Heart left ventricle (tissue), 16 donors: Measurements from ENCODE around the gene DDX10. TPM values are rescaled to one million over a fixed set of nuclear protein-coding genes. Genes with fewer than 3 reads are reported as not detected.
A peak's percentile ranks its signal among the peaks of the same experiment; 100 is the strongest.

ENCODE experiments used
- ATAC-seq, 4 donors: fragments of 200-7000 bp; cut with Tn5 transposase; one replicate each; pipeline ENCODE4 v1.9.1; 2020 to 2022; ENCODE audit warnings: moderate library complexity in 4 of 4, mild to moderate bottlenecking in 3 of 4, moderate number of reproducible peaks in 1 of 4
- DNase-seq, 5 donors: peaks; one replicate each; pipeline ENCODE4 v3.0.0-alpha.2; 2020
- H3K27ac ChIP-seq, 12 donors: fragments of 200-600 bp; sonication (generic) in 4 of 12; one replicate each; pipeline versions ENCODE4 v1.5.0 to v1.8.0; 2016 to 2022; ENCODE audit warnings: mild to moderate bottlenecking in 2 of 12
- H3K27me3 ChIP-seq, 9 donors: fragments of 200-600 bp; sonication (generic) in 2 of 9; one replicate each; pipeline versions ENCODE4 v1.5.1 to v1.8.0; 2016 to 2022; ENCODE audit warnings: mild to moderate bottlenecking in 3 of 9
- H3K36me3 ChIP-seq, 9 donors: fragments of 200-600 bp; sonication (generic) in 2 of 9; one replicate each; pipeline versions ENCODE4 v1.5.0 to v1.8.0; 2018 to 2022; ENCODE audit warnings: mild to moderate bottlenecking in 2 of 9
- H3K4me1 ChIP-seq, 12 donors: fragments of 200-600 bp; sonication (generic) in 4 of 12; one replicate each; pipeline versions ENCODE4 v1.5.0 to v1.8.0; 2016 to 2022; ENCODE audit warnings: mild to moderate bottlenecking in 3 of 12
- H3K4me3 ChIP-seq, 12 donors: fragments of 200-600 bp; sonication (generic) in 4 of 12; one replicate each; pipeline versions ENCODE4 v1.5.0 to v1.8.0; 2017 to 2022; ENCODE audit warnings: mild to moderate bottlenecking in 9 of 12, moderate library complexity in 4 of 12
- H3K9me3 ChIP-seq, 12 donors: fragments of 200-600 bp; sonication (generic) in 4 of 12; one replicate each; pipeline versions ENCODE4 v1.5.0 to v1.8.0; 2016 to 2022; ENCODE audit warnings: mild to moderate bottlenecking in 1 of 12
- CTCF ChIP-seq, 12 donors: fragments of 200-600 bp; sonication (generic) in 4 of 12; IDR thresholded peaks; one replicate each; pipeline versions ENCODE4 v1.5.0 to v1.8.0; 2018 to 2022; ENCODE audit warnings: antibody characterized with exemption in 12 of 12, mild to moderate bottlenecking in 5 of 12
- POLR2A ChIP-seq, 2 donors: fragments of 450-650 bp; IDR thresholded peaks; one replicate each; pipeline ENCODE4 v1.6.1; 2017; ENCODE audit warnings: antibody characterized with exemption in 2 of 2, mild to moderate bottlenecking in 2 of 2, moderate library complexity in 2 of 2
- WGBS, 4 donors: extraction: QIAGEN DNeasy Blood & Tissue Kit in 2 of 4; methylation state at CpG; one replicate each; pipeline versions ENCODE4 v1.1.5 to v1.1.7; 2013 to 2018; 5-methylcytosine and 5-hydroxymethylcytosine counted together
- intact Hi-C, 10 donors: fragments of 100-400 bp; cut with DNase I; formaldehyde crosslinking; loops; one replicate each; pipeline versions ENCODE4 v1.11.1 to v1.14.2; 2022
- polyA plus RNA-seq, 2 donors: library from polyadenylated mRNA; stranded (reverse); fragments of 200-250 nt; gene quantifications; one replicate each; pipeline ENCODE4 v1.2.3, GENCODE V29; 2013
- total RNA-seq, 9 donors: library from RNA; depleted of rRNA in 2 of 9; stranded (reverse); fragments of >200 nt in 2 of 9; fragmentation: NEBNext Ultra II Directional in 3 of 9; extraction: Animal tissue kit (Norgen Biotek cat#: 25700) in 3 of 9; gene quantifications; one replicate each; pipeline versions ENCODE4 v1.1.0 to v1.2.4, GENCODE V29; 2016 to 2023
- donor health status: ischemic (EF 13 %, LVEDD 7.1; RV severe dilation, severe dysfunction).
- donor health status: healthy with polysubstance abuse.
- donor health status: DM: no; HTN: yes; CAD: no.
- donor health status: DM: no; HTN: no; CAD: no.
- donor health status: ischemic (EF 25% LVEDD 6.9; RV normal size, moderate dysfunction).
- donor health status: ischemic (EF 25% LVEDD 5.7; RV mildly dilated, moderate dysfunction).
- donor health status: healthy.
- donor health status: DM: yes; HTN: yes; CAD: no.
- donor health status: ischemic (EF 35%, LVEDD 5.7; RV mildly dilated, moderate dysfunction).
- donor health status: nonischemic (EF 11% LVEDD 7.7; RV severe dilation, severe dysfunction).
- donor health status: DM: yes; HTN: yes; CAD: no.
- donor health status: PGD.
- donor health status: ischemic (EF 29% LVEDD 5.4; RV normal size, mild dysfunction).
- donor health status: nonischemic (EF 23%, LVEDD 6.1; RV moderate dilation, normal function).

Gene DDX10
- total and polyA plus RNA-seq, 11 donors = 8.3 to 17.2 (median 12.1) TPM

GRCh38 chr11:108853151-108853550, 188.3 kb downstream of the DDX10 start:
- Histone ChIP-seq H3K4me3 (peak overlapping the region in 1 of 12 donors; percentile 41), H3K4me1 (peaks cover 0 to 41% (median 27%) of the 10 kb centered on the region in 12 donors), H3K36me3 (no peaks in the 10 kb centered on the region), H3K27ac (peak overlapping the region in 6 of 12 donors; percentile 66 to 82 (median 72)), H3K9me3 (no peaks in the 10 kb centered on the region), H3K27me3 (no peaks in the 10 kb centered on the region)
- WGBS, 4 donors = 78 to 84% (median 83%) methylated on average over 4 of the region's 4 CpGs
- intact Hi-C loops = no loop called here
- DNase-seq (no peak), ATAC-seq (no peak)
- TF ChIP-seq POLR2A (IDR thresholded peaks at IDR 0.05) = no peak
- no peak for TF ChIP-seq CTCF (IDR thresholded peaks at IDR 0.05)

- no peaks in the 10 kb centered on the region for H3K27me3 ChIP-seq
- peak in 3 of 4 donors; percentile 48 to 62 (median 49) for ATAC-seq
- no peaks in the 10 kb centered on the region for H3K9me3 ChIP-seq
- H3K36me3 ChIP-seq = no peaks in the 10 kb centered on the region
- 0 to 8% (median 7%) methylated on average over 1 of the region's 1 CpG for WGBS, 4 donors
- peak in 1 of 5 donors; percentile 35 for DNase-seq
- intact Hi-C loops = no loop called here
- H3K4me1 ChIP-seq = peaks cover 0 to 41% (median 27%) of the 10 kb centered on the region in 12 donors
- TF ChIP-seq POLR2A (IDR thresholded peaks at IDR 0.05) (no peak), CTCF (IDR thresholded peaks at IDR 0.05) (no peak)
- peak overlapping the region; percentile 14 to 82 (median 67) for H3K27ac ChIP-seq
- H3K4me3 ChIP-seq = peak overlapping the region in 9 of 12 donors; percentile 9 to 45 (median 34)
Observed at GRCh38 chr11:108853864-108854263, 189.0 kb downstream of the DDX10 start.

GRCh38 chr11:108854346-108854745, 189.5 kb downstream of the DDX10 start:
- peak in 2 of 4 donors; percentile 50 to 51 for ATAC-seq

GRCh38 chr11:108857382-108857781, 192.5 kb downstream of the DDX10 start:
- ATAC-seq (peak; percentile 85 to 94 (median 92)), DNase-seq (peak in 4 of 5 donors; percentile 50 to 63 (median 52))
- intact Hi-C loops = loop anchor here in 1 of 10 donors (5.0 kb wide), 1 partner anchor 110 kb away; no protein-coding TSS in a partner anchor
- 30 to 39% (median 37%) methylated on average over 5 of the region's 5 CpGs for WGBS, 4 donors
- Histone ChIP-seq H3K4me1 (peaks cover 0 to 41% (median 27%) of the 10 kb centered on the region in 12 donors), H3K4me3 (no peak overlapping the region), H3K9me3 (no peaks in the 10 kb centered on the region), H3K27me3 (no peaks in the 10 kb centered on the region), H3K27ac (peak overlapping the region in 8 of 12 donors; percentile 12 to 77 (median 47)), H3K36me3 (no peaks in the 10 kb centered on the region)
- no peak for TF ChIP-seq POLR2A (IDR thresholded peaks at IDR 0.05)
- TF ChIP-seq CTCF (IDR thresholded peaks at IDR 0.05) = no peak

More at GRCh38 chr11:108854346-108854745, 189.5 kb downstream of the DDX10 start:
- intact Hi-C loops = no loop called here
- 18 to 35% (median 22%) methylated on average over 2 of the region's 2 CpGs for WGBS, 4 donors
- Histone ChIP-seq H3K27me3 (no peaks in the 10 kb centered on the region), H3K27ac (peak overlapping the region; percentile 14 to 82 (median 67)), H3K36me3 (no peaks in the 10 kb centered on the region), H3K9me3 (no peaks in the 10 kb centered on the region), H3K4me3 (peak overlapping the region in 9 of 12 donors; percentile 9 to 45 (median 34)), H3K4me1 (peaks cover 0 to 41% (median 27%) of the 10 kb centered on the region in 12 donors)
- TF ChIP-seq CTCF (IDR thresholded peaks at IDR 0.05) = no peak
- TF ChIP-seq POLR2A (IDR thresholded peaks at IDR 0.05) = no peak
- no peak for DNase-seq
